ENCODE data around the gene SSBP3. TPM values are rescaled to one million over a fixed set of nuclear protein-coding genes. Genes with fewer than 3 reads are reported as not detected.

SSBP3 gene
- total RNA-seq, 4 donors from 2014 or later, result 19.3 to 40.5 (median 31.3) TPM

- WGBS, 2 donors, result 0 to 1% methylated on average over 31 to 49 of the region's 51 CpGs
- H3K4me3 ChIP-seq (ENCODE audit: low read depth, poor library complexity, severe bottlenecking), result peak within 1 kb of the TSS; percentile 77
- TF ChIP-seq, protein P1, sequence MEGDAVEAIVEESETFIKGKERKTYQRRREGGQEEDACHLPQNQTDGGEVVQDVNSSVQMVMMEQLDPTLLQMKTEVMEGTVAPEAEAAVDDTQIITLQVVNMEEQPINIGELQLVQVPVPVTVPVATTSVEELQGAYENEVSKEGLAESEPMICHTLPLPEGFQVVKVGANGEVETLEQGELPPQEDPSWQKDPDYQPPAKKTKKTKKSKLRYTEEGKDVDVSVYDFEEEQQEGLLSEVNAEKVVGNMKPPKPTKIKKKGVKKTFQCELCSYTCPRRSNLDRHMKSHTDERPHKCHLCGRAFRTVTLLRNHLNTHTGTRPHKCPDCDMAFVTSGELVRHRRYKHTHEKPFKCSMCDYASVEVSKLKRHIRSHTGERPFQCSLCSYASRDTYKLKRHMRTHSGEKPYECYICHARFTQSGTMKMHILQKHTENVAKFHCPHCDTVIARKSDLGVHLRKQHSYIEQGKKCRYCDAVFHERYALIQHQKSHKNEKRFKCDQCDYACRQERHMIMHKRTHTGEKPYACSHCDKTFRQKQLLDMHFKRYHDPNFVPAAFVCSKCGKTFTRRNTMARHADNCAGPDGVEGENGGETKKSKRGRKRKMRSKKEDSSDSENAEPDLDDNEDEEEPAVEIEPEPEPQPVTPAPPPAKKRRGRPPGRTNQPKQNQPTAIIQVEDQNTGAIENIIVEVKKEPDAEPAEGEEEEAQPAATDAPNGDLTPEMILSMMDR (IDR thresholded peaks at IDR 0.05), result no peak
- no peak for TF ChIP-seq POLR2A (IDR thresholded peaks at IDR 0.05)
- peak; percentile 95 to 98 for DNase-seq (ENCODE audit: low spot score in 2 of 2)
- intact Hi-C loops (cut with DNase I; ENCODE audit: low total_unique reads), result no loop called here
These were observed 206.3 kb downstream of the SSBP3 start, which contains the start of the genes CYB5RL and MRPL37 for GRCh38 chr1:54199765-54200518. Gene CYB5RL (minus strand): TSS chr1:54200030. CDS start chr1:54195616, 4,414 bp downstream. Gene MRPL37 (plus strand): TSS chr1:54200167. CDS start chr1:54200244, 77 bp downstream.

DNA sequence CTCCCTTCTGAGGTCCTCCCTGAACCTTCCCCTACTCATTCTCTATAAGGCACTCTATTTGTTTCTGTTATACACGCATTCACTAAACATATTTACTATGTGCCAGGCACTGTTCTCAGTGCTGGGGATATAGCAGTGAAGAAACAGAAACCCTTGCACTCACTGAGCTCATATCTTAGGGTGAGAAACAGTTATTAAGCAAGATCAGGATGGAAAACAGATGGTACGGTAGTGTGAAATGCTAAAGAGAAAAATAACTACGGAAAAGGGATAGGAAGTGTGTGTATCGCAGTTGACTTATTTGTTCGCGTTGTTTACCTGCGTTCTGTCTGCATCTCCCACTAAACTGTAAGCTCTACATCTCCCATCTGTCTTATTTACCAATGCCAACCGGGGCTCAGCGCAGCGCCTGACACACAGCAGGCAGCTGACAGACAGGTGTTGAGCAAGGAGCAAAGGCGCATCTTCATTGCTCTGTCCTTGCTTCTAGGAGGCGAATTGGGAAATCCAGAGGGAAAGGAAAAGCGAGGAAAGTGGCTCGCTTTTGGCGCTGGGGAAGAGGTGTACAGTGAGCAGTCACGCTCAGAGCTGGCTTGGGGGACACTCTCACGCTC is 206.9 kb downstream of the SSBP3 start:
- TF ChIP-seq, protein P1 (IDR thresholded peaks at IDR 0.05), result no peak
- TF ChIP-seq POLR2A (IDR thresholded peaks at IDR 0.05), result no peak
- intact Hi-C loops (cut with DNase I; ENCODE audit: low total_unique reads), result no loop called here
- H3K4me3 ChIP-seq (ENCODE audit: low read depth, poor library complexity, severe bottlenecking), result peak overlapping the region; percentile 77
- peak in 1 of 2 donors; percentile 86 for DNase-seq (ENCODE audit: low spot score in 2 of 2)
- WGBS, 2 donors, result 15% methylated on average over 17 of the region's 17 CpGs

DNA sequence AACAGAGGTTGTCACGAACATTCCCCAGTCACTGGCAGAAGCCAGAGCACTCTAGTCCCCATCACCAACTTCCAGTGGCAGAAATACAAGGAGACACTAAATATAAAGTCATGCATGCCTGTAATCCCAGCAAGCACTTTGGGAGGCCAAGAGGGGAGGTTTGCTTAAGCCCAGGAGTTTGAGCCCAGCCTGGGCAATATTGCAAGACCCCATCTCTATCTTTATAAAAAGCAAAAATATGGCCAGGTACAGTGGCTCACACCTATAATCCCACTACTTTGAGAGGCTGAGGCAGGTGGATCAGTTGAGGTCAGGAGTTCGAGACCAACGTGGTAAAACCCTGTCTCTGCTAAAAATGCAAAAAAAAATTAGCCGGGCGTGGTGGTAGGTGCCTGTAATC is 212.7 kb downstream of the SSBP3 start:
- TF ChIP-seq, protein P1 (IDR thresholded peaks at IDR 0.05), result no peak
- TF ChIP-seq POLR2A (IDR thresholded peaks at IDR 0.05), result no peak
- intact Hi-C loops (cut with DNase I; ENCODE audit: low total_unique reads), result no loop called here
- no peak overlapping the region for H3K4me3 ChIP-seq (ENCODE audit: low read depth, poor library complexity, severe bottlenecking)
- WGBS, 2 donors, result 89 to 94% methylated on average over 5 of the region's 5 CpGs
- DNase-seq (ENCODE audit: low spot score in 2 of 2), result no peak

DNA sequence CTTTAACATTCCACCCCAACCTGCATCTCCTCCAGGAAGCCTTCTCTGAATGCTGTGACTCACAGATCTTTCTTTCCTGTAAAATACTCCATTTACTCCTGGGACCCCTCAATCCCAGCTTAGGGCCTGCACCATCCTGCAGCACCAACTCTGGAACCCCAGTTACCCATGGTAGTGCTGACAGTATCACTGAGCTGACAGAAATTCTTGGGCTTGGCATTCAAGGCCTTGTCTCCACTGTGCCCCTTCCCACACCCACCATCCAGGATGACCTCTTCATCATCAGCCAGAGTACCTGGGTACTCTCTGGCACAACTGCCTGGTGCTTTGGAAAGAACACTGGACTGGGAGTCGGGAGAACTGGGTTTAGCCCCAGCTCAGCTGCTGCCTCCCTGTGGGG is 214.7 kb downstream of the SSBP3 start:
- DNase-seq (ENCODE audit: low spot score in 2 of 2), result no peak
- intact Hi-C loops (cut with DNase I; ENCODE audit: low total_unique reads), result no loop called here
- no peak overlapping the region for H3K4me3 ChIP-seq (ENCODE audit: low read depth, poor library complexity, severe bottlenecking)
- TF ChIP-seq, protein P1 (IDR thresholded peaks at IDR 0.05), result no peak
- 100% methylated on average over 1 of the region's 1 CpG for WGBS, 2 donors

DNA sequence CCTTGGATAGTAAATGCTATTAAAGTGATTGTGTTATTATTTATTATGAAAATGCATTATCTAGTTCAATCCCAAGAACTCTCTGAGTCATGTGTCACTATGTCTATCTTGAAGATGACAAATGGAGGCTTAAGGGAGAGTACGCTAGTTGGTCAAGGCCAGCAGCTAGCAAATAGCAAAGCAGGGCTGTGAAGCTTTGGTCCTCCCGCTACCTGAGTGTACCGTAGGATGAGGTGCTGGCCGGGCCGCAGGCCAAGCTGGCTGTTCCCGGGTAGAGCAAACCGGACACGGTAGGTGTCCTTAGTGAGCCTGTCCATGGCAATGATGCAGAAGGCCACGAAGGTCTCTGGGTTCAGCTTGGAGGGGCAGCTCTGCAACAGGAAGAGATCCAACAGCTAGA is 215.7 kb downstream of the SSBP3 start:
- intact Hi-C loops (cut with DNase I; ENCODE audit: low total_unique reads), result no loop called here
- WGBS, 2 donors, result 94% methylated on average over 9 of the region's 9 CpGs
- TF ChIP-seq POLR2A (IDR thresholded peaks at IDR 0.05), result no peak
- TF ChIP-seq, protein P1 (IDR thresholded peaks at IDR 0.05), result no peak
- no peak overlapping the region for H3K4me3 ChIP-seq (ENCODE audit: low read depth, poor library complexity, severe bottlenecking)
- no peak for DNase-seq (ENCODE audit: low spot score in 2 of 2)
